Gastrocnemius medialis (tissue), 4 donors: ENCODE results near the gene RASGRP4.

Source experiments
- POLR2A ChIP-seq, 2 donors: fragments of 450-650 bp; IDR thresholded peaks; one replicate each; pipeline ENCODE4 v1.6.1; 2017; ENCODE audit warnings: antibody characterized with exemption in 2 of 2, mild to moderate bottlenecking in 2 of 2, moderate library complexity in 2 of 2
- TF ChIP-seq, protein P1 (sequence below), 5 experiments: fragments of 450-650 bp in 3 of 5; fragments of 200-600 bp in 2 of 5; sonication (generic) in 2 of 5; IDR thresholded peaks in 4 of 5; conservative IDR thresholded peaks in 1 of 5; 1 replicate in 4 of 5; 2 replicates in 1 of 5; pipeline ENCODE4 v1.5.1; 2016 to 2019; ENCODE audit warnings: antibody characterized with exemption in 5 of 5, mild to moderate bottlenecking in 3 of 5, moderate library complexity in 3 of 5

DNA sequence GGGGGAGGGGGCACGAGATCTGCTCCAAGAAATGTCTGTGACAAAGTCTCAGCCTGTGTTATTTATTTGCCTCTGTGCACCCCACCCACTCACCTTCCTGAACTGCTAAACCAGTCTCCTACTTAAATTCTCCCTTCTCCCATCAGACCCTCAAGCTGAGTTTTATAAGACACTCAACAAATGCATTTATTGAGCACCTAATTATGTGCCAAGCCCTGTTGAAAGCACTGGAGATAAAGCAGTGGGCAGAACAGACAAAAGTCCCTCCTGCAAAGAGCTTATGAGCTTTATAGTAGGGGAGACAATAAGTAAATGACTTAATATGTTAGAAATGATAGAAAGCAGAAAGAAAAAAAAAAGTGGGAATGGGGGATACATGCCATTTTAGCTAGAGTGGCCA, 26.5 kb downstream of the RASGRP4 start:
- no peak for TF ChIP-seq POLR2A (IDR thresholded peaks at IDR 0.05)
- TF ChIP-seq, protein P1, sequence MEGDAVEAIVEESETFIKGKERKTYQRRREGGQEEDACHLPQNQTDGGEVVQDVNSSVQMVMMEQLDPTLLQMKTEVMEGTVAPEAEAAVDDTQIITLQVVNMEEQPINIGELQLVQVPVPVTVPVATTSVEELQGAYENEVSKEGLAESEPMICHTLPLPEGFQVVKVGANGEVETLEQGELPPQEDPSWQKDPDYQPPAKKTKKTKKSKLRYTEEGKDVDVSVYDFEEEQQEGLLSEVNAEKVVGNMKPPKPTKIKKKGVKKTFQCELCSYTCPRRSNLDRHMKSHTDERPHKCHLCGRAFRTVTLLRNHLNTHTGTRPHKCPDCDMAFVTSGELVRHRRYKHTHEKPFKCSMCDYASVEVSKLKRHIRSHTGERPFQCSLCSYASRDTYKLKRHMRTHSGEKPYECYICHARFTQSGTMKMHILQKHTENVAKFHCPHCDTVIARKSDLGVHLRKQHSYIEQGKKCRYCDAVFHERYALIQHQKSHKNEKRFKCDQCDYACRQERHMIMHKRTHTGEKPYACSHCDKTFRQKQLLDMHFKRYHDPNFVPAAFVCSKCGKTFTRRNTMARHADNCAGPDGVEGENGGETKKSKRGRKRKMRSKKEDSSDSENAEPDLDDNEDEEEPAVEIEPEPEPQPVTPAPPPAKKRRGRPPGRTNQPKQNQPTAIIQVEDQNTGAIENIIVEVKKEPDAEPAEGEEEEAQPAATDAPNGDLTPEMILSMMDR (IDR thresholded peaks at IDR 0.05 in 4 of 5, conservative IDR thresholded peaks at IDR 0.05 in 1 of 5), result no peak
